ENCODE results near the gene NXN. TPM values are rescaled to one million over a fixed set of nuclear protein-coding genes. Genes with fewer than 3 reads are reported as not detected.
A peak's percentile ranks its signal among the peaks of the same experiment; 100 is the strongest.

Gene NXN
- under 1 TPM; 0.18 to 0.49 (median 0.18) TPM for total RNA-seq

GRCh38 chr17:979539-980405, at the start of gene NXN:
Gene NXN (minus strand): TSS chr17:979776.
- Mint-ChIP-seq H3K27me3 (ENCODE audit: low read depth) (peaks cover 35% of the 10 kb centered on the region), H3K9me3 (no peaks in the 10 kb centered on the region)

GRCh38 chr17:1027044-1027443, 47.5 kb upstream of the NXN start:
- Mint-ChIP-seq H3K9me3 (no peaks in the 10 kb centered on the region), H3K4me1 (ENCODE audit: low read depth) (no peaks in the 10 kb centered on the region), H3K4me3 (no peak overlapping the region), H3K27me3 (ENCODE audit: low read depth) (no peaks in the 10 kb centered on the region), H3K36me3 (ENCODE audit: insufficient read depth) (peaks cover 7% of the 10 kb centered on the region)
- no peak for DNase-seq
- ATAC-seq = no peak

More at GRCh38 chr17:979539-980405, at the start of gene NXN:
- Mint-ChIP-seq H3K4me3 (peak within 1 kb of the TSS; percentile 77), H3K36me3 (ENCODE audit: insufficient read depth) (no peaks in the 10 kb centered on the region), H3K4me1 (ENCODE audit: low read depth) (peaks cover 17% of the 10 kb centered on the region)
- peak; percentile 92 for DNase-seq
- ATAC-seq = peak; percentile 79

DNA sequence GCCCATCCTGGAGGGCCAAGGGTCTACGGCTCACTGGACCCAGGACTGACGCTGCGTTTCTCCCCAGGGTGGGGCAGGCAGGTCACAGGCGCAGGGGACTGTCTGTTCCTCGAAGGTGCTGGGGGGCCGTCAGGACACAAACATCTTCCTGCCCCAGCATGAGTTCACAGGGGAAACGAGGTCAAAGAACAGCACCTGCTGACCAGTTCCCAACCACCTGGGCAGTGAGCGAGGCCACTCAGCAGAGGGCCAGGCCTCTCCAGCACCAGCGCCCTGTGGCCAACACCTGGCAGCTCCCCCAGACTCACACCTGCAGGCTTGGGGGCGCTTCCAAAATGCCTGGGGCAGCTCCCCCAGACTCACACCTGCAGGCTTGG, 47.0 kb upstream of the NXN start:
- H3K4me3 Mint-ChIP-seq = no peak overlapping the region
- H3K36me3 Mint-ChIP-seq (ENCODE audit: insufficient read depth) = peaks cover 7% of the 10 kb centered on the region
- H3K9me3 Mint-ChIP-seq = no peaks in the 10 kb centered on the region
- no peaks in the 10 kb centered on the region for H3K4me1 Mint-ChIP-seq (ENCODE audit: low read depth)
- no peak for DNase-seq
- no peaks in the 10 kb centered on the region for H3K27me3 Mint-ChIP-seq (ENCODE audit: low read depth)
- no peak for ATAC-seq

GRCh38 chr17:1025733-1026598, 46.4 kb upstream of the NXN start:
- no peaks in the 10 kb centered on the region for H3K9me3 Mint-ChIP-seq
- H3K4me3 Mint-ChIP-seq = no peak overlapping the region
- ATAC-seq (no peak), DNase-seq (no peak)
- H3K27me3 Mint-ChIP-seq (ENCODE audit: low read depth) = no peaks in the 10 kb centered on the region
- no peaks in the 10 kb centered on the region for H3K4me1 Mint-ChIP-seq (ENCODE audit: low read depth)
- peaks cover 7% of the 10 kb centered on the region for H3K36me3 Mint-ChIP-seq (ENCODE audit: insufficient read depth)

DNA sequence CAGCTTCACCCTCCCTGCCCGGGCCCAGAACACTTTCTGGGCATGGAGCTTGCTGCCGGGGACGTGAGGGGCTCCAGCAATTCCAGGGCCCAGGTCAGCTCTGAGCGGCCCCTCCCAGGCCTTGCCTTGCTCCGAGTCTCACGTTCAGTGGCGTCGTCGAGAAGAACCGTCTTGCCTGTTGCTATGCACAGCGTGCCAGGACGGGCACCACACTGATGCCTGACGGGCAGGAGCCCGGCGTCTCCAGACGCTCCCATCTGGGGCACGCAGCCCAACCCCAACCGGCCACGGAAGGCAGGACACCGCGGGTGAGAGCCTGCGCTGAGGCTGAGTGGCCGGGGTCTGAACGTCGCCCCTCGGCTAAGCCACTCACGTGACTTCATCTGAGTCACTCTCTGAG, 44.5 kb upstream of the NXN start:
- peaks cover 7% of the 10 kb centered on the region for H3K36me3 Mint-ChIP-seq (ENCODE audit: insufficient read depth)
- H3K4me1 Mint-ChIP-seq (ENCODE audit: low read depth) = no peaks in the 10 kb centered on the region
- H3K4me3 Mint-ChIP-seq = no peak overlapping the region
- no peak for DNase-seq
- no peaks in the 10 kb centered on the region for H3K27me3 Mint-ChIP-seq (ENCODE audit: low read depth)
- H3K9me3 Mint-ChIP-seq = no peaks in the 10 kb centered on the region
- ATAC-seq = no peak

DNA sequence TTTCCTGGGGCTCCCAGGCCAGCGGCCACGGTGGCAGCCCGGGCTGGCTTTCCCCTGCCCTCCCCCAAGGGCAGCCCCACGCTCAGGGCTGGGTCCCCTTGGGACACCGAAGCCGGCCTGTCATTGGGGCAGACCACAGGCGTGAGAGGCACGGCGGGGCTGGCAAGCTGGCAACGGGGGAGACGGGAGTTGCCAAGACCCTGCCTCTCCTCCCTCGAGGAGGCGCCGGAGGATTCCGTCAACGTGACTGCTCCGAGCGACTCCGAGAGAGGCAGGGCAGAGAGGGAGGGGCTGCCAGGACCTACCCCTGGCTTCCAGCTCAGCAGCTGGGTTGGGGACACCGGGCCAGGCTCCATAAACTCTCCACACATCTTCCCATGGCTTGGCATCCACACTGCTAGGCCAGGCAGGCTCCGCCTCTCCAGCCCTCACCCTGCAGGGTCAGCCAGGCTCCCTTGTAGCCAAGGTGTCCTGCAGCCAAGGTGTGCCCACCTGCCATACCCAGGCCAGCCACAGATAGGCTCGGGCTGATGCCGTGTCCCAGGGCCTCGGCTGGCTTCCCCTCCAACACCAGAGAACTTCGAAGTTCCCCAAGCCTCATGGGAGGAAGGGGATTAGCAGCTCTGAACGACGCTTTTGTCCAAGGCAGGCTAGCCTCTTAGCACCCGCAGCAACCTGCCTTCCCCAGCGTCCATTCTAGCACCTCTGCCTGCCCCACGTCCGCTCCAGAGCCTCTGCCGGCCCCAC, 42.9 kb upstream of the NXN start:
- Mint-ChIP-seq H3K27me3 (ENCODE audit: low read depth) (no peaks in the 10 kb centered on the region), H3K4me1 (ENCODE audit: low read depth) (no peaks in the 10 kb centered on the region), H3K36me3 (ENCODE audit: insufficient read depth) (peaks cover 7% of the 10 kb centered on the region), H3K4me3 (no peak overlapping the region), H3K9me3 (no peaks in the 10 kb centered on the region)
- DNase-seq (no peak), ATAC-seq (no peak)

GRCh38 chr17:1021147-1021546, 41.6 kb upstream of the NXN start:
- Mint-ChIP-seq H3K4me3 (no peak overlapping the region), H3K36me3 (ENCODE audit: insufficient read depth) (peaks cover 7% of the 10 kb centered on the region), H3K4me1 (ENCODE audit: low read depth) (no peaks in the 10 kb centered on the region), H3K9me3 (no peaks in the 10 kb centered on the region), H3K27me3 (ENCODE audit: low read depth) (no peaks in the 10 kb centered on the region)
- ATAC-seq (no peak), DNase-seq (no peak)

- Mint-ChIP-seq H3K9me3 (no peaks in the 10 kb centered on the region), H3K36me3 (ENCODE audit: insufficient read depth) (peaks cover 2% of the 10 kb centered on the region), H3K4me1 (ENCODE audit: low read depth) (no peaks in the 10 kb centered on the region), H3K27me3 (ENCODE audit: low read depth) (no peaks in the 10 kb centered on the region), H3K4me3 (no peak overlapping the region)
- ATAC-seq = no peak
- no peak for DNase-seq
These were observed 39.9 kb upstream of the NXN start for GRCh38 chr17:1019451-1019850.

DNA sequence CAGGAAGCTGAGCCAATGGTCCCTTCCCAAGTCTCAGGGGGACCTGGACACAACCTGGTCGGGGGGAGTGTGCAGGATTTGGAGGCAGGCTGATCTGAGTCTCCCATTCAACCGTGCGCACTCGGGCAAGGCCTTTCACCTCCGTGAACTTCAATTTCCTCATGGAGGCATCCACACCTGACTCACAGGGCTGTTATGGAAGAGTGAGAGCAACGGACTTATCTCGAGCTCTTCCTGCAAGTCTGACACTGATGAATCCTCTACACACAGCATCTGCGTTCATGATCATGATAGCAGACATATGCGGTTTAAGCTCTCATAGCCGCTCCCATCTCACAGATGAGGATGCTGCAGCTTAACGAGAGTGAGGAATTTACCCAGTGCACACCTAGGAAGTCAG, 39.0 kb upstream of the NXN start:
- DNase-seq (no peak), ATAC-seq (no peak)
- Mint-ChIP-seq H3K4me1 (ENCODE audit: low read depth) (no peaks in the 10 kb centered on the region), H3K36me3 (ENCODE audit: insufficient read depth) (peaks cover 2% of the 10 kb centered on the region), H3K4me3 (no peak overlapping the region), H3K9me3 (no peaks in the 10 kb centered on the region), H3K27me3 (ENCODE audit: low read depth) (no peaks in the 10 kb centered on the region)

GRCh38 chr17:1013729-1014090, 34.1 kb upstream of the NXN start:
- H3K27me3 Mint-ChIP-seq (ENCODE audit: low read depth) = no peaks in the 10 kb centered on the region
- DNase-seq = no peak
- ATAC-seq = no peak
- H3K4me1 Mint-ChIP-seq (ENCODE audit: low read depth) = no peaks in the 10 kb centered on the region
- peaks cover 4% of the 10 kb centered on the region for H3K36me3 Mint-ChIP-seq (ENCODE audit: insufficient read depth)
- no peak overlapping the region for H3K4me3 Mint-ChIP-seq
- no peaks in the 10 kb centered on the region for H3K9me3 Mint-ChIP-seq

DNA sequence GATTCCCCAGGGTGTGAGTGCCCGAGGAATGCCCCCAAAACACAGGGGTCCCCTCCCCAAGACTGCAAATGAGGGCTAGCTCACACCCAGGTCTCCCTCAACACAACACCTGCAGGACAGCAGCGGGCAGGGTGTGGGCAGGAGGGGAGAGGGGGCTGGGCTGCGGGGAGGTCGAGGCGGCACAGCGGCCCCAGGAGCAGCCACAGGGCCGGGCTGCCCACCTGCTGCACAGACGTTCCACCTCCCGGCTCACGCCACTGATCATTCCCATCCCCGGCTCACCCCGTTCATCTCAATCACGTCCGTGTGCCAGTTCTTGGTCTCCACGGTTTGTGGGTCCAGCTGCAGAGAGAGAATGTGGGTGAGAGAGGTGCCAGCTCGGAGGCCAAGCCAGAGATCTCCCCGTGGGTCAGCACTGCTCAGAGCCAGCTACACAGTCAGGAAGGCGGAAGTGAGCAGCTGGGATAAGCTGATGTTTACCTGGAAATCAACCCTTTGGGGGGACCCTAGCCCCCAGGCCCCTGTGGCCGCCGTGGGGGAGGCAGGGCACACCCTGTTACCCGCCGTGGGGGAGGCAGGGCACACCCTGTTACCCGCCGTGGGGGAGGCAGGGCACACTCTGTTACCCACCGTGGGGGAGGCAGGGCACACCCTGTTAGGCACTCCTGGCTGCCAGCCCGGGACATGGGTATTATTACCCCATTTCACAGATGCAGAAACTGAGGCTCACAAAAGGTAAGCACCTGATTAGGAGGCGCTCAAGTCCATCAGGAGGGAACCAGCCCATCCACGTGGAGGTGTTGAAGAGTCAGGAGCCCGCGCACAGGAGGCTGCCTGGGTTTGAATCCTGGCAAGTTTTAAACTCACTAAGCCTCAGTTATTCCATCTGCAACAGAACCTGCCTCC, 33.5 kb upstream of the NXN start:
- no peaks in the 10 kb centered on the region for H3K27me3 Mint-ChIP-seq (ENCODE audit: low read depth)
- no peaks in the 10 kb centered on the region for H3K9me3 Mint-ChIP-seq
- H3K36me3 Mint-ChIP-seq (ENCODE audit: insufficient read depth) = peaks cover 4% of the 10 kb centered on the region
- H3K4me3 Mint-ChIP-seq = no peak overlapping the region
- H3K4me1 Mint-ChIP-seq (ENCODE audit: low read depth) = no peaks in the 10 kb centered on the region
- ATAC-seq (no peak), DNase-seq (no peak)

DNA sequence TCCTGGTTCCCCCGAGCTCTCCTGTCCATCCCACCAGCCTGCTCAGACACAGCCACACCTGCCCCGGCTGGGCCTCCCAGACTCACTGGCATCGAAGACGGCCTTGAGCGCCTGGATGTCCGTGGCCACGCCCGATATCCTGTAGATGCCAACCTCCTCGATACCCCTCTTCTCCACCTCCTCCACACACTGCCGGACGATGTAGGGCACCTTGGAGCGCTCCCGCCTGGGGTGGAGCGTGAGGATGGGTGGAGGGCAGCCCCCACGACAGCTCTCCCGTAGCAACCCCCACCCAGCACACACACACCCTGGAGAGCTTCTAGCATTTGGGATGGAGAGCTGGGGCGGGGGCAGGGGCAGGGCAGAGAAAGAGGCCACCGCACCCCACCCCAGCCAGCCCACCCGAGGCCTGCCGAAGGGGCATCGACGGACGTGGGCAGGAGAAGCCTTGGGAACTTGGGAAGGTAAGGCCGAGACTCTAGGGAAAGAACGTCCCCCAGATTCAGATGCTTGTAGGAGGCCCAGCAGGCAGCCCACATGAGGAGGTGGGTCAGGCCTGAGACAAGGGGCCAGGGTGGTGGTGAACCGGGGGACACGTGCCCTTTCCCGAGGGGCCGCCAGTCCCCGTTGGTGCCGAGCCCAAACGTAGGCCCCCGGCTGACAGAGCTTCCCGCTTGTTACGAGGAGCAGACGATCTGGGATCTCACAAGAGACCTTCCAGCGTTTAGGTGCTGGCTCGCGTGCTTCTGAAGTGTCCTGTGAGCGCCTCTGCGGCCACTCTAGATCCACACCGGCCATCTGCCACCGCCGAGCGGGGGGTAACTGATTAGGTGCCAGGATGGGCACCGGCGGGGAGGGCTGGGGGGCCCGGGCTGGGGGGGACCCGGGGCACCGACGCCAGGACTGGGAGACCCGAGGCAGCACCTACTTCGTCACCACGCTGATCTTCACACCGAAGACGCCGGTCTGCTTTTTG, 32.5 kb upstream of the NXN start:
- no peak for ATAC-seq
- Mint-ChIP-seq H3K9me3 (no peaks in the 10 kb centered on the region), H3K4me3 (no peak overlapping the region), H3K27me3 (ENCODE audit: low read depth) (no peaks in the 10 kb centered on the region), H3K36me3 (ENCODE audit: insufficient read depth) (peaks cover 4% of the 10 kb centered on the region), H3K4me1 (ENCODE audit: low read depth) (no peaks in the 10 kb centered on the region)
- DNase-seq = no peak

- ATAC-seq (no peak), DNase-seq (no peak)
- Mint-ChIP-seq H3K9me3 (no peaks in the 10 kb centered on the region), H3K4me1 (ENCODE audit: low read depth) (no peaks in the 10 kb centered on the region), H3K4me3 (no peak overlapping the region), H3K27me3 (ENCODE audit: low read depth) (no peaks in the 10 kb centered on the region), H3K36me3 (ENCODE audit: insufficient read depth) (peaks cover 4% of the 10 kb centered on the region)
These were observed 31.6 kb upstream of the NXN start for GRCh38 chr17:1011138-1011537.

Measured in activated T-cell treated with anti-CD3 and anti-CD28 coated beads, Interleukin-2, amount 50 U/mL, for 4 hours (primary cell).